SKM-1 treated with dmso at 0.1 percent for 144 hours (cell line): ENCODE measurements around the gene PAGE2B.
"Not testable (repeated sequence)": the region's sequence is repeated elsewhere in the genome, so short reads cannot be mapped to it uniquely, and the experiment has no call there.

ENCODE experiments used
- DNase-seq: peaks from one replicate; lab custom pipeline; 2025; ENCODE audit not compliant: unreplicated experiment; lab: John Stamatoyannopoulos, UW

PAGE2B gene

GRCh38 chrX:55074851-55075467, at the start of gene PAGE2B:
Gene PAGE2B, plus strand, starts transcription at chrX:55075030. Its CDS starts 1,012 bp downstream, at chrX:55076042.
- no peak for DNase-seq

- DNase-seq = no peak
These were observed 48.7 kb upstream of the PAGE2B start for GRCh38 chrX:55026143-55026542.

- DNase-seq = no peak
These were observed 48.0 kb upstream of the PAGE2B start for GRCh38 chrX:55026840-55027239.

DNA sequence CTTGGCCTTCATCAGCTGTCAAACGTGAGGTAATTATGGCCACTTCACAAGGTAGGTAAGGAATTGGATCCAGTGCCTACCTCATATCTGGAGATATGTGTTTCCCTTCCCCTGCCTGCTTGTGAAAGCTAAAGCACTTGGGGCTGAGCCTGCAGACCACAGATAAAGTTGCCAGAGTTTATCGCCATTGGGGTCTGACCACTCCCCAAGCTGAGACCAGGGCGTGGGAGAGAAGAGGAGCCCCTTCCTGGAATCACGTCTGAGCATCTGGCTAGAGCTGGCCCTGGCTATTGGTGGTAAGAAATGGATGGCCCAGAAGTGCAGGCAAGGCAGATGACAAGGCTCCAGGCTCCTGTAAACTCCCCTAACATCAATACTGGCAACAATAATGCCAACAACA, 46.8 kb upstream of the PAGE2B start:
- no peak for DNase-seq

- DNase-seq = no peak
These were observed 46.2 kb upstream of the PAGE2B start for GRCh38 chrX:55028611-55029010.

GRCh38 chrX:55029291-55029690, 45.5 kb upstream of the PAGE2B start:
- no peak for DNase-seq

GRCh38 chrX:55030271-55031205, 44.3 kb upstream of the PAGE2B start, which contains the start of gene ALAS2:
Gene ALAS2, minus strand, starts transcription at chrX:55030977. Its CDS starts 4,977 bp downstream, at chrX:55026000.
- DNase-seq = no peak

- DNase-seq = no peak
These were observed 41.4 kb upstream of the PAGE2B start for GRCh38 chrX:55033429-55033828.

DNA sequence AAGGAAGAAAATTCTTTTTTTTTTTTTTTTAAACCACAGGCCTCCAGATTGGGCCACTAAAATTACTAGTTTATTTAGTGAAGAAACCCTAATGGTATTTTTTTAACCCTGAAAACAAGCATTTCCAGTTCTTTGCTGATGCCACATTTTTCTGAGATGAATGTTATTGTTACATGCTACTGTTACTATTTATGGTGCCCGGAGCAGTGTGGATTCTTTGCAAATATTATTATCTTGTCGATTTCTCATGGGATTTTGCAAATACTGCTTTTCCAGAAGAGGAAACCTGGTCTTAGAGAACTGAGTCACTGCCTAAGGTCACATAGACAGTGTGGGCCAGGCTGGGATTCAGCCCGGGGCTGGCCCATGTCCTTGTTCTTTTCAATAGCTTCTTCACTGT, 35.4 kb upstream of the PAGE2B start:
- no peak for DNase-seq

DNA sequence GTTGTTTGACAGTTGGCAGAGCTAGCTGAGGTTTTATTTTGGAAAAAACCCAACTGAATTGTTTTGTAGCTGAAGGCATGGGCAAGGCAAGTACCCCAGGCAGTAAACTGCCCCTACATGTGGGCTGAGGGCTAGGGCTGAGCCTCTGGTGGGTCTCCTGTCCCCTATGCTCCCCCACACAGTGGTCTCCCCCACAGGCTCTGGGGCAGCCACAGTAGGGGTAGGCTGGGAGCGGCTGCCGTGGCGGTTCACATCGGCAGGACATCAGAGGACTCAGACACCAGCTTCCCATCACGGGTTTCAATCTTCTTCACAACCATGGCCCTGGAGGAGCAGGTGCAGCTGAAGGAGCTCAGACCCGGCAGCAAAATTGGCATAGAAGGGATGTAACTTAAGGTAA, 33.3 kb upstream of the PAGE2B start:
- no peak for DNase-seq

- DNase-seq = not testable (repeated sequence)
These were observed 24.2 kb upstream of the PAGE2B start for GRCh38 chrX:55050599-55050998.

DNA sequence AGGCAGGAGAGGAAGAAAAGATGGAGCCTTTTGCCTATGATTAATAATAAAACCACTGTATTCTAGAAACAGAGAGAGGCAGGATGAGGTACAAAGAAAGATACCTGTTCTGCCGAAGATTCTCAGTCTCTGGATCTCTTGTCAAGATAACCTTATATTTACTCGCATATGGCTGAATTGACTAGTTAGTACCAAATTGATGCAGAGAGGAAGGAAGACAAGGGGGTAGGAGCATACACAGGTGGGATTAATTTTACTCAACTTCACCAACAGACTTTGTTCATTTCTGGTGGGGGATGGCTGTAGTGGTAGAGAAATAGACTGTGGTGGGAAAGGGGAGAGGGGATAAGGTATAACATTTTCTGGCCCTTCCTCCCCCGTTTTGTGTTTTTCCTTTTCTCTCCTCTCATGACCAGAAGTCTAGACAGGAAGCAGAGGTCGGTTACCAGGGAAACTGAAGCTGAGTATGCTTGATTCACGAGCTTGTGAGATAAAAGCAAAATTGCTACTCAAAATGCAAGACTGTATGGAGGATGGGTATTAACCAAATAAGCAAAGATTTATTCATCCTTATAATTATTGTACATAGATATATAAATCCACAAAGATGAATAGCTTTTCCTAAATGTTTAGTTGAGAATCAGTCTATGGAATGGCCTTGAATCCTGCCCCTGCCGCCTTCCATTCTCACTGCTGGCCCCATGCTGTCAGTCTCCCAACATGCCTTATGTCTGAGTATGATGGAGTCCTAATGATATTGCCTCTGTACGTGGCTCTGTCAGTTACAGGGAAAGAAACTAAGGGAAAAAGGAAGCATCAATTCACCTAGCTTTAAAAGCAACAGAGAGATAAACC, 17.8 kb upstream of the PAGE2B start:
- DNase-seq = no peak

DNA sequence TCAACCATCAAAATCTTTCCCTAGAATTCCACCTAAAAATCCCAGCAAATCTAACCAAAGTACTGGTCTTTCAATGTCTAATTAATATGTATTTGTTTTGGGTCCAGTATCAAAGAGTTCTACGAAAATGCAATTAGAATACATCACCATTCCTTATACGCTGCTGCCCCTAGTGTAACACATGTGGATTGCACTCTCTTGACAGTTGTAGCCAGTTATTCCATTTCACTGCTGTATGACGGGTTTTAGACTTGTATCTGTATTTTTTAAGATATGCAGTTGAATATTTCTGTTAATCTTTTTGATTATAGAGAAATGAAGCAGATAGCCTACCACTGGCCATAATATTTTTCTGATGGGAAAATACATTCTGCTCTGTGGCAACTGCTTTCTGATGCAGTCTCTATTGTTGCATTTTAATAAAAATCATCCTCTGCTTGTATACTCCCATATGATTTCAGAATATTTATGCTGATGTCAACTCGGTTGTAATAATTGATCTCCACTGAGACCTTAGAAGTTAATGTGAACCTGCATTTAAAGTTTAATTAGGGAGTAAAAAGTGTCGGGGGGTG, 17.1 kb upstream of the PAGE2B start:
- peak; percentile 2 for DNase-seq

DNA sequence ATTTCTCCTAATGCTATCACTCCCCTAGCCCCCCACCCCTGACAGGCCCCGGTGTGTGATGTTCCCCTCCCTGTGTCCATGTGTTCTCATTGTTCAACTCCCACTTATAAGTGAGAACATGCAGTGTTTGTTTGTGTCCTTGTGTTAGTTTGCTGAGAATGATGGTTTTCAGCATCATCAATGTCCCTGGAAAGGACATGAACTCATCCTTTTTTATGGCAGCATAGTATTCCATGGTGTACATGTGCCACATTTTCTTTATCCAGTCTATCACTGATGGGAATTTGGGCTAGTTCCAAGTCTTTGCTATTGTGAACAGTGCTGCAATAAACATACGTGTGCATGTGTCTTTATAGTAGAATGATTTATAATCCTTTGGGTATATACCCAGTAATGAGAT, 7.7 kb upstream of the PAGE2B start:
- DNase-seq = not testable (repeated sequence)

DNA sequence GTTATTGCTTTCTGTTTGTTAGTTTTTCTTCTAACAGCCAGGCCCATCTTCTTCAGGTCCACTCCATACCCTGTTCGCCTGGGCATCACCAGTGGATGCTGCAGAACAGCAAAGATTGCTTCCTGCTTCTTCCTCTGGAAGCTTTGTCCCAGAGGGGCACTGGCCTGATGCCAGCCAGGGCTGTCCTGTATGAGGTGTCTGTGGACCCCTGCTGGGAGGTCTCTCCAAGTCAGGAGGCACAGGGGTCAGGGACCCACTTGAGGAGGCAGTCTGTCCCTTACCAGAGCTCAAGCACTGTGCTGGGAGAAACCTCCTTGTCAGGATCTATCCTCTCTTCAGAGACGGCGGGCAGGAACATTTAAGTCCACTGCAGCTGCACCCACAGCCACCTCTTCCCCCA, 2.5 kb upstream of the PAGE2B start:
- DNase-seq = no peak

DNA sequence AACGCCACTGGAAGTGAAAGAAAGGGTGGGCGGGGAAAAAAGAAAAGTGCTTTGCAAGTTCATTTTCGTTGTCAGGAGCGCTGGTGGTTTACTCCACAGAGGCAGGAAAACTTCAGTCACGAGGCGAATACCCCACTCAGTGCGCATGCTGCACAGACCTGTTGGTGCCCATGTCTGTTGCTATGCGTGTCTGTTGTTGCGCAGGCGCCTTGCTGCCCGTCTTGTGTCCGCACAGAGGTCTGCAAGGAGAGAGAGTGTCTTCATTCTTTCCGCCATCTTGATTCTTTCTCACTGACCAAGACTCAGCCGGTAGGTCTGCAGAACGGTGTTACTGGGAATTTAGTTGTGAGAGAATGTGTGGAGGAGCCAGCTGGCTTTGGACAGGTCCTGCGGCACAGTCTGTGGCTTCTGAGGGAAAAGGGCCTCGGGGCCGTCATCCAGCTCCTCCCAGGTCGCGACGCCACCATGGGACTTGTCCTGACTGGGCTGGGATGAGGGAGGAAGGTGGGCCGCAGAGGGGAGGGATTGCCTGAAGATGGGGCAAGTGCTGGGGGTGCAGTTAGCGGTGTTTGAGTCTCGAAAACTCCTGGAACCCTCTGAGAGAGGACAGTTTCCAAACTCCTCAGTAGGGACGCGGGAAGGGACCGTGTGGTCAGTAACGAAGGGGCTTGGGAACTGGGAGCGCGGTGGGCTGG, 14.1 kb downstream of the PAGE2B start, which contains the start of gene PAGE2:
TSS of gene PAGE2 (plus strand) at position 224 of the 695 bp plus-strand sequence. CDS start 1,003 bp downstream, outside the sequence.
- no peak for DNase-seq

- no peak for DNase-seq
These were observed 23.9 kb downstream of the PAGE2B start for GRCh38 chrX:55098691-55099090.

GRCh38 chrX:55099162-55099561, 24.3 kb downstream of the PAGE2B start:
- DNase-seq = no peak

DNA sequence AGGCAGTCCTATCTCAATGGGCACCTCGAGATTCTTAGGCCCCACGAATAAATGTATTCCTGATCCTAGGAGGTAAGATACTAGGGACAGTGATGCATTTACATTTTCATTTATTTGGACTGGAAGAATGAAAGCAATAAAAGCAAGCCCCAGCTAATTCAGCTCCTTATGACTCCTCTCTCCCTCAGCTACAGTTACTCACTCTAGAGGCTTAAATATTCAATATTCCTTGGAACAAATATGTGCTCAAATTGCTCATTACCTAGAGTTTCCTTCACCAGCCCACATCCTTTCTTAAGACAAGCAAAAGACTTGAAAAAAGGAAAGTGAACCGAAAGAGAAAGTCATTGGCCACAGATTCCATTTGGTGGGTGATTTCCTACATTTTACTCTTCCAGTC, 27.9 kb downstream of the PAGE2B start:
- DNase-seq = no peak

DNA sequence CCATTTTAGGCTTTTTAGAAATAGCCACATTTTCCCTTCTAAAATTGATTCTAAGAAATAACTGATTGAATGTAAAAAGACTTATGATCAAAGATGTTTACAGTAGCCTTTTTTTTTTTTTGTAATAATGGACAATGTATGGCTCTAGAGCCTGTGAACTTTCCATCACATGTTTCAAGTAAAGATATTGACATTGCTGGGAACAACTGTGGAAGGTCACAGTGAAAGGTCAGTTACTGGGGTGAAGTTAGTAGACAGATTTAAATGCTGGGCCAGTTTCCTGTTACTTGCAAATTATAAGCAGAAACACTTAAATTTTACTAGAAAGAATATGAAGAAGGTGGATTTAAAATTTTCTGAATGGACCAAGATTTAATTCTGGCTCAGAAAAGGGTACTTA, 32.4 kb downstream of the PAGE2B start:
- DNase-seq = no peak
